Mesenchymal stem cell (in vitro differentiated cells and primary cell): ENCODE data around the gene BTBD16.

Experiments used
- DNase-seq: peaks from one replicate; pipeline ENCODE4 v3.0.0-alpha.2; 2013
- H2AFZ ChIP-seq: one replicate; pipeline ENCODE4 v1.6.1; 2013; ENCODE audit warnings: low read depth, mild to moderate bottlenecking, control low read depth, inconsistent platforms, low read length, moderate library complexity
- H2AK5ac ChIP-seq: 2 replicates; pipeline ENCODE4 v1.6.1; 2013; ENCODE audit warnings: low read length, moderate library complexity, mild to moderate bottlenecking, inconsistent platforms; ENCODE audit not compliant: severe bottlenecking
- H2BK120ac ChIP-seq: one replicate; pipeline ENCODE4 v1.6.1; 2013; ENCODE audit warnings: low read depth, mild to moderate bottlenecking, inconsistent platforms, low read length, moderate library complexity
- H2BK12ac ChIP-seq, 2 experiments: one replicate each; pipeline ENCODE4 v1.6.1; 2013; ENCODE audit warnings: inconsistent platforms in 2 of 2, low read length in 2 of 2, mild to moderate bottlenecking in 2 of 2, moderate library complexity in 2 of 2, control low read depth in 1 of 2
- H2BK15ac ChIP-seq: one replicate; pipeline ENCODE4 v1.6.1; 2013; ENCODE audit warnings: mild to moderate bottlenecking, low read depth, inconsistent platforms; ENCODE audit not compliant: poor library complexity, severe bottlenecking
- H2BK5ac ChIP-seq: 2 replicates; pipeline ENCODE4 v1.6.1; 2013; ENCODE audit warnings: low read depth, mild to moderate bottlenecking, low read length, control low read depth, inconsistent platforms; ENCODE audit not compliant: poor library complexity, severe bottlenecking
- H3K14ac ChIP-seq, 2 experiments: one replicate each; pipeline ENCODE4 v1.6.1; 2013; ENCODE audit warnings: inconsistent platforms in 2 of 2, low read length in 2 of 2, control low read depth in 1 of 2, mild to moderate bottlenecking in 1 of 2, moderate library complexity in 1 of 2
- H3K18ac ChIP-seq, 2 experiments: one replicate each; pipeline ENCODE4 v1.6.1; 2013; ENCODE audit warnings: inconsistent platforms in 2 of 2, low read length in 2 of 2, control low read depth in 1 of 2, low read depth in 1 of 2, mild to moderate bottlenecking in 1 of 2
- H3K23ac ChIP-seq, 2 experiments: one replicate each; pipeline ENCODE4 v1.6.1; 2013; ENCODE audit warnings: inconsistent platforms in 2 of 2, low read length in 2 of 2, mild to moderate bottlenecking in 2 of 2, moderate library complexity in 2 of 2, control low read depth in 1 of 2
- H3K27ac ChIP-seq: 2 replicates; pipeline ENCODE4 v1.5.1; 2013; ENCODE audit warnings: mild to moderate bottlenecking, moderate library complexity, low read length, control low read depth, inconsistent platforms; ENCODE audit not compliant: poor library complexity, severe bottlenecking
- H3K27me3 ChIP-seq, 2 experiments: 2 replicates each; pipeline versions ENCODE4 v1.6.1 to v1.7.0; 2013; ENCODE audit warnings: low read length in 2 of 2, mild to moderate bottlenecking in 2 of 2, moderate library complexity in 2 of 2, control low read depth in 1 of 2, inconsistent platforms in 1 of 2; ENCODE audit not compliant: control insufficient read depth in 1 of 2, insufficient read depth in 1 of 2
- H3K36me3 ChIP-seq, 2 experiments: 2 replicates each; pipeline versions ENCODE4 v1.6.1 to v1.7.0; 2013; ENCODE audit warnings: low read length in 2 of 2, control low read depth in 1 of 2, inconsistent platforms in 1 of 2, low read depth in 1 of 2, mild to moderate bottlenecking in 1 of 2; ENCODE audit not compliant: insufficient read depth in 2 of 2, control insufficient read depth in 1 of 2
- H3K4ac ChIP-seq, 2 experiments: one replicate each; pipeline ENCODE4 v1.6.1; 2013; ENCODE audit warnings: inconsistent platforms in 2 of 2, low read length in 2 of 2, mild to moderate bottlenecking in 2 of 2, moderate library complexity in 2 of 2, control low read depth in 1 of 2, low read depth in 1 of 2
- H3K4me1 ChIP-seq: 2 replicates; pipeline ENCODE4 v1.6.1; 2013; ENCODE audit warnings: low read depth, low read length, control low read depth; ENCODE audit not compliant: control insufficient read depth, insufficient read depth
- H3K4me2 ChIP-seq: 2 replicates; pipeline ENCODE4 v1.6.1; 2013; ENCODE audit warnings: low read length, mild to moderate bottlenecking, inconsistent platforms; ENCODE audit not compliant: poor library complexity, severe bottlenecking
- H3K4me3 ChIP-seq, 2 experiments: 2 replicates each; pipeline versions ENCODE4 v1.5.1 to v1.7.0; 2013; ENCODE audit warnings: low read length in 2 of 2, mild to moderate bottlenecking in 2 of 2, control low read depth in 1 of 2, low read depth in 1 of 2; ENCODE audit not compliant: insufficient read depth in 1 of 2
- H3K79me1 ChIP-seq: replicated peaks from 2 replicates; pipeline ENCODE4 v1.6.1; 2013; ENCODE audit warnings: mild to moderate bottlenecking, control low read depth, low read length, inconsistent platforms; ENCODE audit not compliant: poor library complexity, severe bottlenecking
- H3K9ac ChIP-seq: 2 replicates; pipeline ENCODE4 v1.7.0; 2013; ENCODE audit warnings: mild to moderate bottlenecking, low read length, moderate library complexity
- H3K9me3 ChIP-seq: 2 replicates; pipeline ENCODE4 v1.7.0; 2013; ENCODE audit warnings: mild to moderate bottlenecking, low read length; ENCODE audit not compliant: control insufficient read depth
- H4K8ac ChIP-seq: one replicate; pipeline ENCODE4 v1.6.1; 2013; ENCODE audit warnings: inconsistent platforms, mild to moderate bottlenecking, low read length, moderate library complexity
- H4K91ac ChIP-seq: one replicate; pipeline ENCODE4 v1.6.1; 2013; ENCODE audit warnings: mild to moderate bottlenecking, low read length, inconsistent platforms
- WGBS: methylation state at CpG from one replicate; pipeline ENCODE4 v1.1.7; 2013; ENCODE audit warnings: mixed read lengths; 5-methylcytosine and 5-hydroxymethylcytosine counted together

The BTBD16 gene

GRCh38 chr10:122294511-122295450 lies 23.7 kb downstream of the BTBD16 start:
- Histone ChIP-seq H2BK12ac (no peak overlapping the region), H3K18ac (no peak overlapping the region), H3K4ac (no peak overlapping the region), H2BK5ac (no peak overlapping the region), H3K79me1 (peaks cover 2% of the 10 kb centered on the region), H3K9ac (no peak overlapping the region), H3K4me3 (no peak overlapping the region), H2AK5ac (no peak overlapping the region), H3K27ac (no peak overlapping the region), H4K91ac (no peak overlapping the region), H2BK15ac (no peak overlapping the region), H3K23ac (no peak overlapping the region), H2AFZ (no peak overlapping the region), H4K8ac (peak overlapping the region; percentile 7), H3K4me2 (no peak overlapping the region), H3K27me3 (peaks cover 0 to 28% of the 10 kb centered on the region in 2 experiments), H3K36me3 (no peaks in the 10 kb centered on the region), H3K9me3 (no peaks in the 10 kb centered on the region), H2BK120ac (no peak overlapping the region), H3K4me1 (peaks cover 10% of the 10 kb centered on the region), H3K14ac (no peak overlapping the region)
- WGBS, result 92% methylated on average over 12 of the region's 12 CpGs
- DNase-seq, result no peak

- Histone ChIP-seq H2BK15ac (no peak overlapping the region), H3K4ac (no peak overlapping the region), H3K4me1 (peaks cover 10% of the 10 kb centered on the region), H3K4me3 (no peak overlapping the region), H3K27ac (no peak overlapping the region), H3K9me3 (no peaks in the 10 kb centered on the region), H3K36me3 (no peaks in the 10 kb centered on the region), H3K14ac (no peak overlapping the region), H3K9ac (no peak overlapping the region), H3K18ac (no peak overlapping the region), H4K8ac (no peak overlapping the region), H2BK12ac (no peak overlapping the region), H3K23ac (no peak overlapping the region), H2AK5ac (no peak overlapping the region), H3K27me3 (peaks cover 0 to 28% of the 10 kb centered on the region in 2 experiments), H2BK5ac (no peak overlapping the region), H3K4me2 (no peak overlapping the region), H3K79me1 (peaks cover 2% of the 10 kb centered on the region), H4K91ac (no peak overlapping the region), H2BK120ac (no peak overlapping the region), H2AFZ (no peak overlapping the region)
- WGBS, result 90% methylated on average over 4 of the region's 4 CpGs
- DNase-seq, result no peak
Measured at GRCh38 chr10:122295451-122295809, 24.3 kb downstream of the BTBD16 start.

- H2BK12ac ChIP-seq, result no peak overlapping the region
- H3K27me3 ChIP-seq, result peaks cover 0 to 28% of the 10 kb centered on the region in 2 experiments
- H3K23ac ChIP-seq, result no peak overlapping the region
- no peak overlapping the region for H3K9ac ChIP-seq
- H3K18ac ChIP-seq, result no peak overlapping the region
- no peaks in the 10 kb centered on the region for H3K9me3 ChIP-seq
- no peak overlapping the region for H2BK15ac ChIP-seq
- H2BK5ac ChIP-seq, result no peak overlapping the region
- 93% methylated on average over 6 of the region's 8 CpGs for WGBS
- H2BK120ac ChIP-seq, result no peak overlapping the region
- peaks cover 14% of the 10 kb centered on the region for H3K4me1 ChIP-seq
- no peak overlapping the region for H4K8ac ChIP-seq
- H4K91ac ChIP-seq, result no peak overlapping the region
- H3K4me2 ChIP-seq, result no peak overlapping the region
- H2AK5ac ChIP-seq, result no peak overlapping the region
- H3K27ac ChIP-seq, result no peak overlapping the region
- no peak for DNase-seq
- no peak overlapping the region for H2AFZ ChIP-seq
- peaks cover 2% of the 10 kb centered on the region for H3K79me1 ChIP-seq
- H3K14ac ChIP-seq, result no peak overlapping the region
- no peak overlapping the region for H3K4ac ChIP-seq
- H3K36me3 ChIP-seq, result no peaks in the 10 kb centered on the region
- H3K4me3 ChIP-seq, result no peak overlapping the region
Measured at GRCh38 chr10:122296363-122297120, 25.4 kb downstream of the BTBD16 start.

- Histone ChIP-seq H3K14ac (no peak overlapping the region), H2BK15ac (no peak overlapping the region), H3K4me2 (no peak overlapping the region), H4K91ac (no peak overlapping the region), H3K79me1 (peaks cover 2% of the 10 kb centered on the region), H3K27ac (no peak overlapping the region), H4K8ac (no peak overlapping the region), H3K36me3 (no peaks in the 10 kb centered on the region), H3K18ac (no peak overlapping the region), H3K9ac (no peak overlapping the region), H3K23ac (no peak overlapping the region), H2AFZ (no peak overlapping the region), H3K4me3 (no peak overlapping the region), H2BK120ac (no peak overlapping the region), H2AK5ac (no peak overlapping the region), H3K9me3 (no peaks in the 10 kb centered on the region), H3K4me1 (peaks cover 18% of the 10 kb centered on the region), H3K4ac (no peak overlapping the region), H2BK5ac (no peak overlapping the region), H2BK12ac (no peak overlapping the region), H3K27me3 (peaks cover 0 to 28% of the 10 kb centered on the region in 2 experiments)
- no peak for DNase-seq
- WGBS, result 89% methylated on average over 6 of the region's 8 CpGs
Measured at GRCh38 chr10:122297583-122297982, 26.5 kb downstream of the BTBD16 start.
